WTC11 (cell line): Measurements from ENCODE around the gene MNDA. TPM values are rescaled to one million over a fixed set of nuclear protein-coding genes. Genes with fewer than 3 reads are reported as not detected.
"Not testable (repeated sequence)": the region's sequence is repeated elsewhere in the genome, so short reads cannot be mapped to it uniquely, and the experiment has no call there.

ENCODE experiments used
- ATAC-seq: fragments of 200-7000 bp; cut with Tn5 transposase; 2 replicates; pipeline ENCODE4 v1.10.0; 2021; ENCODE audit warnings: mild to moderate bottlenecking, moderate library complexity
- CTCF ChIA-PET: fragments of 300-600 bp; sonication (Branson Sonifier 250); formaldehyde crosslinking; loops from one replicate; lab custom pipeline; 2021; ENCODE audit warnings: antibody characterized with exemption; lab: Charles Lee
- POLR2A ChIA-PET: fragments of 350-600 bp; sonication (Branson Sonifier 250); formaldehyde crosslinking; loops from one replicate; lab custom pipeline; 2021; ENCODE audit warnings: antibody characterized with exemption; lab: Charles Lee
- DNase-seq: peaks from one replicate; pipeline ENCODE4 v3.0.0; 2021; ENCODE audit warnings: low spot score
- H3K27ac Mint-ChIP-seq: 2 replicates; pipeline ENCODE4 v1.8.0; 2021; ENCODE audit warnings: mixed read lengths
- H3K27me3 Mint-ChIP-seq: 2 replicates; pipeline ENCODE4 v1.8.0; 2021; ENCODE audit warnings: low read depth, mild to moderate bottlenecking, moderate library complexity, mixed read lengths
- H3K36me3 Mint-ChIP-seq: 2 replicates; pipeline ENCODE4 v1.8.0; 2021; ENCODE audit warnings: mixed read lengths
- H3K4me1 Mint-ChIP-seq: 2 replicates; pipeline ENCODE4 v1.8.0; 2022; ENCODE audit warnings: mixed read lengths
- H3K4me3 Mint-ChIP-seq: 2 replicates; pipeline ENCODE4 v1.8.0; 2021; ENCODE audit warnings: mild to moderate bottlenecking, moderate library complexity, mixed read lengths
- H3K9me3 Mint-ChIP-seq: 2 replicates; pipeline ENCODE4 v1.8.0; 2021; ENCODE audit warnings: mixed read lengths
- CBFB ChIP-seq: sonication (generic); formaldehyde crosslinking; IDR thresholded peaks from 2 replicates; pipeline ENCODE4 v1.8.1; 2022; ENCODE audit warnings: mild to moderate bottlenecking, low read depth, missing genetic modification reagents
- EMX1 ChIP-seq: fragments of 250-450 bp; sonication (Bioruptor Pico); IDR thresholded peaks from 2 replicates; pipeline ENCODE4 v1.8.0; 2021; ENCODE audit warnings: mild to moderate bottlenecking
- GABPB1 ChIP-seq: sonication (generic); formaldehyde crosslinking; IDR thresholded peaks from 2 replicates; pipeline ENCODE4 v1.8.1; 2023; ENCODE audit warnings: mild to moderate bottlenecking, missing genetic modification reagents
- IRF2 ChIP-seq: sonication (generic); formaldehyde crosslinking; IDR thresholded peaks from 2 replicates; pipeline ENCODE4 v1.8.0; 2022; ENCODE audit warnings: low read depth, missing genetic modification reagents, borderline replicate concordance
- JAZF1 ChIP-seq: fragments of 250-450 bp; sonication (Bioruptor Pico); IDR thresholded peaks from 2 replicates; pipeline ENCODE4 v1.9.0; 2021; ENCODE audit warnings: moderate library complexity, mild to moderate bottlenecking, inconsistent platforms
- JUN ChIP-seq: sonication (generic); formaldehyde crosslinking; IDR thresholded peaks from 2 replicates; pipeline ENCODE4 v1.8.0; 2023; ENCODE audit warnings: mild to moderate bottlenecking, missing genetic modification reagents
- MXD4 ChIP-seq: fragments of 250-450 bp; sonication (Bioruptor Pico); IDR thresholded peaks from 2 replicates; pipeline ENCODE4 v1.8.0; 2021; ENCODE audit warnings: mild to moderate bottlenecking, moderate library complexity, borderline replicate concordance
- MYBL2 ChIP-seq: sonication (generic); formaldehyde crosslinking; IDR thresholded peaks from 2 replicates; pipeline ENCODE4 v1.8.1; 2023; ENCODE audit warnings: mild to moderate bottlenecking, moderate library complexity, missing genetic modification reagents
- NR1H2 ChIP-seq: sonication (generic); formaldehyde crosslinking; IDR thresholded peaks from 2 replicates; pipeline ENCODE4 v1.9.0; 2021; ENCODE audit warnings: mild to moderate bottlenecking, moderate library complexity, missing genetic modification reagents
- OVOL2 ChIP-seq: fragments of 250-450 bp; sonication (Bioruptor Pico); IDR thresholded peaks from 2 replicates; pipeline ENCODE4 v1.9.0; 2021; ENCODE audit warnings: mild to moderate bottlenecking, borderline replicate concordance
- PRRX2 ChIP-seq: fragments of 250-450 bp; sonication (Bioruptor Pico); IDR thresholded peaks from 2 replicates; pipeline ENCODE4 v1.8.0; 2021; ENCODE audit warnings: mild to moderate bottlenecking
- TEAD4 ChIP-seq: sonication (generic); formaldehyde crosslinking; IDR thresholded peaks from 2 replicates; pipeline ENCODE4 v1.8.0; 2022; ENCODE audit warnings: mild to moderate bottlenecking, missing genetic modification reagents
- ZBTB21 ChIP-seq: sonication (generic); formaldehyde crosslinking; IDR thresholded peaks from 2 replicates; pipeline ENCODE4 v1.8.1; 2023; ENCODE audit warnings: mild to moderate bottlenecking, missing genetic modification reagents, borderline replicate concordance
- ZNF121 ChIP-seq: sonication (generic); formaldehyde crosslinking; IDR thresholded peaks from 2 replicates; pipeline ENCODE4 v1.8.0; 2023; ENCODE audit warnings: missing genetic modification reagents
- ZNF281 ChIP-seq: sonication (generic); formaldehyde crosslinking; IDR thresholded peaks from 2 replicates; pipeline ENCODE4 v1.8.0; 2023; ENCODE audit warnings: mild to moderate bottlenecking, missing genetic modification reagents
- ZNF317 ChIP-seq: sonication (generic); formaldehyde crosslinking; IDR thresholded peaks from 2 replicates; pipeline ENCODE4 v1.8.1; 2023; ENCODE audit warnings: low read depth, mild to moderate bottlenecking, moderate library complexity, missing genetic modification reagents, borderline replicate concordance
- total RNA-seq: library from RNA; stranded (reverse); gene quantifications from 3 replicates; pipeline ENCODE4 v1.2.3, GENCODE V29; 2021
- TF ChIP-seq, protein P1 (sequence below): sonication (generic); formaldehyde crosslinking; IDR thresholded peaks from 2 replicates; pipeline ENCODE4 v1.8.1; 2023; ENCODE audit warnings: mild to moderate bottlenecking, moderate library complexity, missing genetic modification reagents
- TF ChIP-seq, protein P2 (sequence below): sonication (generic); formaldehyde crosslinking; IDR thresholded peaks from 2 replicates; pipeline ENCODE4 v1.8.0; 2022; ENCODE audit warnings: missing genetic modification reagents
- TF ChIP-seq, protein P3 (sequence below): sonication (generic); formaldehyde crosslinking; conservative IDR thresholded peaks from 2 replicates; pipeline ENCODE4 v1.8.1; 2022; ENCODE audit warnings: mild to moderate bottlenecking, missing genetic modification reagents

Gene MNDA
- total RNA-seq, 1 experiment from 2014 or later, result 0.09 TPM

GRCh38 chr1:158864595-158864994 lies 33.4 kb downstream of the MNDA start:
- no peaks in the 10 kb centered on the region for H3K27me3 Mint-ChIP-seq
- DNase-seq (peak; percentile 23), ATAC-seq (peak; percentile 97)
- H3K36me3 Mint-ChIP-seq, result peaks cover 12% of the 10 kb centered on the region; the same call in 1 of the 2 replicates
- peaks cover 14% of the 10 kb centered on the region for H3K4me1 Mint-ChIP-seq
- peaks cover 16% of the 10 kb centered on the region for H3K9me3 Mint-ChIP-seq
- H3K27ac Mint-ChIP-seq, result no peak overlapping the region
- POLR2A ChIA-PET, result no interaction called here
- no peak for TF ChIP-seq CBFB (CRISPR knock-in tag)
- no peak for TF ChIP-seq ZBTB21 (CRISPR knock-in tag)
- TF ChIP-seq NR1H2 (CRISPR knock-in tag), result no peak
- TF ChIP-seq JUN (CRISPR knock-in tag), result no peak
- H3K4me3 Mint-ChIP-seq, result no peak overlapping the region
- CTCF ChIA-PET, result interaction anchor here (1.0 to 1.1 kb wide), 2 partner anchors 99 to 135 kb away, joined by 3 to 4 read pairs; no protein-coding TSS in a partner anchor

DNA sequence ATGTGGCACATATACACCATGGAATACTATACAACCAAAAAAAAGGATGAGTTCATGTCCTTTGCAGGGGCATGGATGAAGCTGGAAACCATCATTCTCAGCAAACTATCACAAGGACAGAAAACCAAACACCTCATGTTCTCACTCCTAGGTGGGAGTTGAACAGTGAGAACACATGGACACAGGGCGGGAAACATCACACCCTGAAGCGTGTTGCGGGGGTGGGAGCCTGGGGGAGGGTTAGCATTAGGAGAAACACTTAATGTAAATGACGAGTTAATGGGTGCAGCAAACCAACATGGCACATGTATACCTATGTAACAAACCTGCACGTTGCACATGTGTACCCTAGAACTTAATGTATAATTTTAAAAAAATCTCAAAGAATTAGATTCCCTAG lies 39.3 kb downstream of the MNDA start:
- ATAC-seq, H3K4me3 Mint-ChIP-seq, CTCF ChIA-PET, H3K36me3 Mint-ChIP-seq, H3K27me3 Mint-ChIP-seq, DNase-seq, H3K27ac Mint-ChIP-seq, POLR2A ChIA-PET: not testable (repeated sequence)
- peaks cover 23% of the 10 kb centered on the region for H3K4me1 Mint-ChIP-seq
- H3K9me3 Mint-ChIP-seq, result peaks cover 18% of the 10 kb centered on the region

DNA sequence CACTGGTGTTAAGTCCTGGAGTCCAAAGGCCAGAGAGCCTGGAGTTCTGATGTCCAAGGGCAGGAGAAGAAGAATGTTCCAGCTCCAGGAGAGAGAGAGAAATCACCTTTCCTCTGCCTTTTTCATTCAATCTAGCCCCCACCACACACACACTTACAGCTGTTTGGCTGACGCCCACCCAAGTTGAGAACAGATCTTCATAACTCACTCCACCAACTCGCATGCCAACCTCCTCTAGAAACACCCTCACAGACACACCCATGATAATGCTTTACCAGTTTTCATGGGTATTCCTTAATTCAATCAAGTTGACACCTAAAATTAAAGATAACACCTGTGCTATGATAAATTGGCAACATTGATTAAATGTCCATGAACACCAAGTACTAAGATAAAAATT lies 42.0 kb downstream of the MNDA start:
- DNase-seq, result no peak
- H3K4me3 Mint-ChIP-seq, result no peak overlapping the region
- POLR2A ChIA-PET, result no interaction called here
- TF ChIP-seq ZNF281 (CRISPR knock-in tag) (no peak), MYBL2 (CRISPR knock-in tag) (no peak), TEAD4 (no peak)
- TF ChIP-seq, all 79 proteins: peak for 0
- no peaks in the 10 kb centered on the region for H3K27me3 Mint-ChIP-seq
- peaks cover 30% of the 10 kb centered on the region for H3K4me1 Mint-ChIP-seq
- peaks cover 12% of the 10 kb centered on the region; the same call in 1 of the 2 replicates for H3K9me3 Mint-ChIP-seq
- H3K36me3 Mint-ChIP-seq, result no peaks in the 10 kb centered on the region
- H3K27ac Mint-ChIP-seq, result no peak overlapping the region
- no peak for ATAC-seq
- CTCF ChIA-PET, result no interaction called here

- no peak overlapping the region for H3K4me3 Mint-ChIP-seq
- ATAC-seq, result no peak
- CTCF ChIA-PET, result interaction anchor here (0.6 kb wide), 1 partner anchor 103 kb away, joined by 3 read pairs; no protein-coding TSS in a partner anchor
Measured at GRCh38 chr1:158893654-158894053, 62.5 kb downstream of the MNDA start.

DNA sequence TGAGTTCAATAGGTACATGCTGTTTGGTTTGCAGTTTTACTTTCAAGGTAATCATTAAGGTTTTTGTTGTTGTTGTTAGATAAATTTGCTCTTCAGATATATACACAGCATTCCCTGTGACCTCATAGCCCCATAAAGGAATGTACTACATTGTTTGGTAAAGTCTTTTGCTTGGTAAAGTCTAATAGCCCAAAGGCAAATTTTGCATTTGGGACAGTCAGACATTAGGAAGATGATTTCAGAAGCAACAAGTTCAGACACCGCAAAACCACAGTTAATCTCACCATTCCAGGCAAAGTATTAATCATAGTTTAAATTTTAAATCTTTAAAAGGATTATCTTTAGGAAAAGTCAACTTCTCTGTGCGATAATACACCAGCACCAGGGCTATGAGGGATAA lies 67.6 kb downstream of the MNDA start:
- H3K4me1 Mint-ChIP-seq, result no peaks in the 10 kb centered on the region
- ATAC-seq (no peak), DNase-seq (no peak)
- no peaks in the 10 kb centered on the region for H3K27me3 Mint-ChIP-seq
- H3K4me3 Mint-ChIP-seq, result no peak overlapping the region
- ChIA-PET POLR2A (no interaction called here), CTCF (no interaction called here)
- no peaks in the 10 kb centered on the region for H3K36me3 Mint-ChIP-seq
- H3K27ac Mint-ChIP-seq, result no peak overlapping the region
- peaks cover 18% of the 10 kb centered on the region for H3K9me3 Mint-ChIP-seq
- TF ChIP-seq, protein P1, sequence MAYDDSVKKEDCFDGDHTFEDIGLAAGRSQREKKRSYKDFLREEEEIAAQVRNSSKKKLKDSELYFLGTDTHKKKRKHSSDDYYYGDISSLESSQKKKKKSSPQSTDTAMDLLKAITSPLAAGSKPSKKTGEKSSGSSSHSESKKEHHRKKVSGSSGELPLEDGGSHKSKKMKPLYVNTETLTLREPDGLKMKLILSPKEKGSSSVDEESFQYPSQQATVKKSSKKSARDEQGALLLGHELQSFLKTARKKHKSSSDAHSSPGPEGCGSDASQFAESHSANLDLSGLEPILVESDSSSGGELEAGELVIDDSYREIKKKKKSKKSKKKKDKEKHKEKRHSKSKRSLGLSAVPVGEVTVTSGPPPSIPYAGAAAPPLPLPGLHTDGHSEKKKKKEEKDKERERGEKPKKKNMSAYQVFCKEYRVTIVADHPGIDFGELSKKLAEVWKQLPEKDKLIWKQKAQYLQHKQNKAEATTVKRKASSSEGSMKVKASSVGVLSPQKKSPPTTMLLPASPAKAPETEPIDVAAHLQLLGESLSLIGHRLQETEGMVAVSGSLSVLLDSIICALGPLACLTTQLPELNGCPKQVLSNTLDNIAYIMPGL (CRISPR knock-in tag), result no peak
- TF ChIP-seq, protein P2, sequence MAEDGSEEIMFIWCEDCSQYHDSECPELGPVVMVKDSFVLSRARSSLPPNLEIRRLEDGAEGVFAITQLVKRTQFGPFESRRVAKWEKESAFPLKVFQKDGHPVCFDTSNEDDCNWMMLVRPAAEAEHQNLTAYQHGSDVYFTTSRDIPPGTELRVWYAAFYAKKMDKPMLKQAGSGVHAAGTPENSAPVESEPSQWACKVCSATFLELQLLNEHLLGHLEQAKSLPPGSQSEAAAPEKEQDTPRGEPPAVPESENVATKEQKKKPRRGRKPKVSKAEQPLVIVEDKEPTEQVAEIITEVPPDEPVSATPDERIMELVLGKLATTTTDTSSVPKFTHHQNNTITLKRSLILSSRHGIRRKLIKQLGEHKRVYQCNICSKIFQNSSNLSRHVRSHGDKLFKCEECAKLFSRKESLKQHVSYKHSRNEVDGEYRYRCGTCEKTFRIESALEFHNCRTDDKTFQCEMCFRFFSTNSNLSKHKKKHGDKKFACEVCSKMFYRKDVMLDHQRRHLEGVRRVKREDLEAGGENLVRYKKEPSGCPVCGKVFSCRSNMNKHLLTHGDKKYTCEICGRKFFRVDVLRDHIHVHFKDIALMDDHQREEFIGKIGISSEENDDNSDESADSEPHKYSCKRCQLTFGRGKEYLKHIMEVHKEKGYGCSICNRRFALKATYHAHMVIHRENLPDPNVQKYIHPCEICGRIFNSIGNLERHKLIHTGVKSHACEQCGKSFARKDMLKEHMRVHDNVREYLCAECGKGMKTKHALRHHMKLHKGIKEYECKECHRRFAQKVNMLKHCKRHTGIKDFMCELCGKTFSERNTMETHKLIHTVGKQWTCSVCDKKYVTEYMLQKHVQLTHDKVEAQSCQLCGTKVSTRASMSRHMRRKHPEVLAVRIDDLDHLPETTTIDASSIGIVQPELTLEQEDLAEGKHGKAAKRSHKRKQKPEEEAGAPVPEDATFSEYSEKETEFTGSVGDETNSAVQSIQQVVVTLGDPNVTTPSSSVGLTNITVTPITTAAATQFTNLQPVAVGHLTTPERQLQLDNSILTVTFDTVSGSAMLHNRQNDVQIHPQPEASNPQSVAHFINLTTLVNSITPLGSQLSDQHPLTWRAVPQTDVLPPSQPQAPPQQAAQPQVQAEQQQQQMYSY (CRISPR knock-in tag), result no peak
- TF ChIP-seq IRF2 (CRISPR knock-in tag) (no peak), OVOL2 (no peak), EMX1 (CRISPR knock-in tag) (no peak), GABPB1 (CRISPR knock-in tag) (no peak), ZNF121 (CRISPR knock-in tag) (no peak), JAZF1 (CRISPR knock-in tag) (no peak), MXD4 (CRISPR knock-in tag) (no peak)

More at GRCh38 chr1:158893654-158894053, 62.5 kb downstream of the MNDA start:
- TF ChIP-seq, protein P3, sequence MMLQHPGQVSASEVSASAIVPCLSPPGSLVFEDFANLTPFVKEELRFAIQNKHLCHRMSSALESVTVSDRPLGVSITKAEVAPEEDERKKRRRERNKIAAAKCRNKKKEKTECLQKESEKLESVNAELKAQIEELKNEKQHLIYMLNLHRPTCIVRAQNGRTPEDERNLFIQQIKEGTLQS (CRISPR knock-in tag), result no peak
- TF ChIP-seq PRRX2 (CRISPR knock-in tag) (no peak), ZNF317 (CRISPR knock-in tag) (no peak), ZNF121 (CRISPR knock-in tag) (no peak)
- Mint-ChIP-seq H3K9me3 (no peaks in the 10 kb centered on the region), H3K36me3 (no peaks in the 10 kb centered on the region), H3K27ac (no peak overlapping the region), H3K27me3 (no peaks in the 10 kb centered on the region), H3K4me1 (no peaks in the 10 kb centered on the region)
- POLR2A ChIA-PET, result no interaction called here
- DNase-seq, result no peak
